HFF-Myc (cell line): ENCODE results near the gene NR2E1.

ENCODE experiments used
- DNase-seq: peaks from one replicate; pipeline ENCODE4 v3.0.0-alpha.2; 2011; ENCODE audit warnings: low read depth; ENCODE audit errors: extremely low read depth
- H3K4me3 ChIP-seq: replicated peaks from 2 replicates; pipeline ENCODE4 v1.5.1; 2011; ENCODE audit warnings: low read depth, mild to moderate bottlenecking, control low read depth, low read length
- CTCF ChIP-seq: IDR thresholded peaks from 2 replicates; pipeline ENCODE4 v1.5.1; 2012; ENCODE audit warnings: mild to moderate bottlenecking, low read depth, low read length, control low read depth; ENCODE audit errors: missing control alignments

The NR2E1 gene

GRCh38 chr6:108152446-108152845 lies 13.4 kb upstream of the NR2E1 start:
- no peak for TF ChIP-seq CTCF
- no peak for DNase-seq

GRCh38 chr6:108156180-108156937 lies 9.5 kb upstream of the NR2E1 start:
- no peak overlapping the region for H3K4me3 ChIP-seq
- TF ChIP-seq CTCF: no peak
- no peak for DNase-seq

More at GRCh38 chr6:108152446-108152845, 13.4 kb upstream of the NR2E1 start:
- no peak overlapping the region for H3K4me3 ChIP-seq

DNA sequence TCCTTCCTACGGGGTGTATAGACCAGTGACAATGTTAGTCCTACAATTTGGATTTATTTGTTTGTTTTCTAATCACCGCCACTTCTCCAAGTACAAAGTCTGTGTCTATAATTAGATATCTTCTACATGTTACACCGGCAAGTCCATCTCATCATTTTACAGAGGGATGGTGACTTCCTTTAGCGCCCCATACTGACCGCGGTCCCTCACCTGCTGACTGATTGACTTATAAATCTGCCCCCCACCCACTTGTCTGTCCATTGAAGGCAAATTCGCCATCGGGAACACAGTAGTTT lies 8.9 kb upstream of the NR2E1 start:
- H3K4me3 ChIP-seq: no peak overlapping the region
- no peak for TF ChIP-seq CTCF
- no peak for DNase-seq

- no peak for TF ChIP-seq CTCF
- no peak for DNase-seq
- no peak overlapping the region for H3K4me3 ChIP-seq
Observed at GRCh38 chr6:108157234-108157980, 8.4 kb upstream of the NR2E1 start.

GRCh38 chr6:108157981-108158525 lies 7.8 kb upstream of the NR2E1 start:
- DNase-seq: no peak
- H3K4me3 ChIP-seq: no peak overlapping the region
- no peak for TF ChIP-seq CTCF

DNA sequence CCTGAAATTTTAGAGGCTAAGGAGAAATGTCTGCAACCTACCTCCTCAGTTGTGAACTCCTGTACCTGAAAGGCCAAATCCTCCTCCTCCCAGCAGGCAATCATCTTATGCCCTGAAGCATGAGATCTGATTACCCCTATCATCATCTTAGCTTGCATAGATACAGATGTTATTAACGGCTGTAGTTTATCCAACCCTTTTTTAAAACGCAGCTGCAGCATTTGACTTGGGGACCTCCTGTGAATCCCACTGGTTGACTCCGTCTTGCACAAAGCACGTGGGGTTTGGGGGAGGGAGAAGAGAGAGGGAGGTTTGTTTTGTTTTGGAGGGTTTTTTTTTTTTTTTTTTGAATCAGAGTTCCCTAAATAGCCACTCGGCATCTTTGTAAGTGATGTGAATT lies 5.8 kb upstream of the NR2E1 start:
- TF ChIP-seq CTCF: no peak
- DNase-seq: no peak
- H3K4me3 ChIP-seq: no peak overlapping the region
